ENCODE data around the gene TTBK1.
"Not testable (repeated sequence)": the region's sequence is repeated elsewhere in the genome, so short reads cannot be mapped to it uniquely, and the experiment has no call there.

TTBK1 gene

GRCh38 chr6:43290339-43290904 is 47.1 kb downstream of the TTBK1 start:
- no peak for DNase-seq

DNA sequence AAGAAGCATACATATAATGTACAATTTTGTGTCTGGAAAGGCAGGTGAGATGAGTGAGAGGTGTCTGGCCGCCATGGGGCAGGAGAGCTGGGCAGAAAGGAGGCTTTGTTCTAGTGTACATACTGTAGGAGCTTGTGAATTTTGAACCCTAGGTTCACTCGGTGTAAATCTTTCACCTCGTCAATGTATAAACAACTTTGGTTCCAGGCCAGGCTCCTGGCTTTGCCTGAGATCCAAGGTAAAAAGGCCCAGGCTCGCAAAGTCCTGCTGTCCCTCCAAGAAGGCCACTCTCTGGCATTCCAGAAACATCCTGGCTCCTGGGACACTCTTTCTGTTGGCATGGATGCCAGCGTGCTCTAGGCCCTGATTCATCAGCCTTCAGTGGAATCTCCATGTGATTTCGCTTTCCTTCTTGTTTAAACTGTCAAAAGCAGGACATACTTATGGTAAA is 47.6 kb downstream of the TTBK1 start:
- no peak for DNase-seq

- no peak for DNase-seq
Observed at GRCh38 chr6:43291708-43292107, 48.4 kb downstream of the TTBK1 start.

- no peak for DNase-seq
Observed at GRCh38 chr6:43292341-43292740, 49.1 kb downstream of the TTBK1 start.

DNA sequence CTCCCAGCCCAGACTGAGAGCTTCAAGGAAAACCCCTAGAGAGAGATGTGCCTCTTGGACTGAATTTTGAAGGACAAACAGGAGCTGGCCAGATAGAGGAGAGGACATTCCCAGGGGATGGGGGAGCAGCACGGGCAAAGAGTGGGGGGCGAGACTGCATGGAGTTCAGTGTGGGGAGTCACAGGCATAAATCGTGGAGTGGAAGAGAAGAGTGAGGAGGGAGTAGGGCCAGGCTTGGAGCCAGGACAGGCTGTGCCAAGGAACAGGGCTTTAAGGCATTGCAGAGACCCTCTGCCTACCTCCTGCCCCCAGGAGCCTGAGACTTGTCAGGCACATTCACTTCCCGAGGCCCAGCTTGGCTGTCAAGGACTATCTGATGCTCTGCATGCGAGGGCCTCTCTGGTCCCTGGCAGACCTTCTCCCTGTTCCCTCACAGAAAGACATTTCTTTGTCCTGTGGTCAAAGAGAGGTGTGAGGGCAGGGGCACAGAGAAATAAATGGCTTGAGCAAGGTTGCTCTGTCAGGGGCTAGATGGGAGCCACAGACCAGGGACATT is 49.6 kb downstream of the TTBK1 start:
- no peak for DNase-seq

GRCh38 chr6:43293698-43294097 is 50.4 kb downstream of the TTBK1 start:
- DNase-seq: no peak

DNA sequence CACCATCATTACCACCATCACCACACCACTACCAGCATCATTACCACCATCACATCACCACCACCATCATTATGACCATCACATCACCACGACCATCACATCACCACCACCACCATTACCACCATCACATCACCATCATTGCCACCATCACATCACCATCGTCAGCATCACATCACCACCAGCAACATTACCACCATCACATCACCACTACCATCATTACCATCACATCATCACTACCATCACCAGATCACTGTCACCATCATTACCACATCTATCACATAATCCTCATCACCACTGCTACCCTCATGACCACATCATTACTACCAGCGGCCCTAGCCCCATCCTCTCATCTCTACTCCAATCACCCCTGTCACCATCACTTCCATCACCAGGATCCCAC is 51.3 kb downstream of the TTBK1 start:
- DNase-seq: no peak

GRCh38 chr6:43295456-43295855 is 52.2 kb downstream of the TTBK1 start:
- no peak for DNase-seq

- no peak for DNase-seq
Observed at GRCh38 chr6:43296780-43297497, 53.7 kb downstream of the TTBK1 start.

- DNase-seq: no peak
Observed at GRCh38 chr6:43297644-43298564, 54.6 kb downstream of the TTBK1 start, which contains the start of gene SLC22A7. Gene SLC22A7 (plus strand): TSS chr6:43298260. CDS start chr6:43298359, 99 bp downstream.

- no peak for DNase-seq
Observed at GRCh38 chr6:43298565-43299337, 55.5 kb downstream of the TTBK1 start.

DNA sequence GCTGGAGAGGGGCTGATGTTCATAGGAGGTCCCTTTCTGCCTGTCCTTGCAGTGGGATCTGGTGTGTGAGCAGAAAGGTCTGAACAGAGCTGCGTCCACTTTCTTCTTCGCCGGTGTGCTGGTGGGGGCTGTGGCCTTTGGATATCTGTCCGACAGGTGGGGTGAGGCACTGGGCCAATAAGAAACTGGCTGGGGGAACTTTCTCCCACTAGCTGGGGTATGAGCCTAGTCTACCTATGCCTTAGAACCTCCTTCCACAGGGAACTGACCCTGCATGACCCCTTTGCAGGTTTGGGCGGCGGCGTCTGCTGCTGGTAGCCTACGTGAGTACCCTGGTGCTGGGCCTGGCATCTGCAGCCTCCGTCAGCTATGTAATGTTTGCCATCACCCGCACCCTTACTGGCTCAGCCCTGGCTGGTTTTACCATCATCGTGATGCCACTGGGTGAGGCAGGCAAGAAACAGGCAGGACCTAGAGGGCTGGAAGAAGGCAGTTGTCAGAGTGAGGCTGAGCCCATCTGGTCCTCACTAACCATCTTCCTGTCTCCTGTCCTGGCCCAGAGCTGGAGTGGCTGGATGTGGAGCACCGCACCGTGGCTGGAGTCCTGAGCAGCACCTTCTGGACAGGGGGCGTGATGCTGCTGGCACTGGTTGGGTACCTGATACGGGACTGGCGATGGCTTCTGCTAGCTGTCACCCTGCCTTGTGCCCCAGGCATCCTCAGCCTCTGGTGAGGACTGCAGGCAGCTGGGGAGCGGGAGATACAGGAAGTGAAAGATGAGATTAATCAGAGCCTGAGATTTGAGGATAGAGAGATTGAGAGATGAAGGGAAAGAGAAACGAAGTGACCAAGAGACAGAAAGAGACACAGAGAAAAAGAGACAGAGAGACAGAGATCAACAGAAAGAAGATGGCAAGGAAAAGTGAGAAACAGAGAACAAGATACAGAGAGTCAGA is 56.3 kb downstream of the TTBK1 start:
- no peak for DNase-seq

DNA sequence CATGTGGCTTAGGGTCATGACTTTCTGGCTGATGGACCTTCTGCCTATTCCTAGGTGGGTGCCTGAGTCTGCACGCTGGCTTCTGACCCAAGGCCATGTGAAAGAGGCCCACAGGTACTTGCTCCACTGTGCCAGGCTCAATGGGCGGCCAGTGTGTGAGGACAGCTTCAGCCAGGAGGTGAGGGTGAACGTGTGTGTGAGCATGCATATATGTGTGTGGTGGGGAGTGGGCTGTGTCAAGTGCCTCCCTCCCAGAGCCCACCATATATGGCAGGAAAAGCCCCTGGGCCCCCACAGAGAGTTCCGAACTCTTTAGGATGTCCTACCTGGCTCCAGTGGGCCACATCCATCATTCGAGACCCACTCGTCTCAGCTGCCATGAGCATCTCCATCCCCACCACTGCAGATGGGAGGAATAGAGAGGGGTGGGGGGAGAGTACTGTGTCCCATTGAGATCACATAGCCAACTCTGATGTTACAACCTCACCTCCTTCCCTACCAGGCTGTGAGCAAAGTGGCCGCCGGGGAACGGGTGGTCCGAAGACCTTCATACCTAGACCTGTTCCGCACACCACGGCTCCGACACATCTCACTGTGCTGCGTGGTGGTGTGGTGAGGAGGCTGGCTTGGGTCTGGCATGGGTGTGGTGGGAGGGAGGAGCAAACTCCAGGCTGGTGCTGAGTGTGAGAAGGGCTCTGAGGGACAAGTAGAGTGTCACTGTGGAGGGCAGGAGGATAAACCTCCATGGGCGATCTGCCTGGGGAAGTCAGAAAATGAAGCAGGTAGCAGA is 58.0 kb downstream of the TTBK1 start:
- DNase-seq: no peak

GRCh38 chr6:43302126-43302525 is 58.8 kb downstream of the TTBK1 start:
- DNase-seq: no peak

GRCh38 chr6:43303006-43303405 is 59.7 kb downstream of the TTBK1 start:
- not testable (repeated sequence) for DNase-seq

- no peak for DNase-seq
Observed at GRCh38 chr6:43303751-43304331, 60.6 kb downstream of the TTBK1 start.

- no peak for DNase-seq
Observed at GRCh38 chr6:43304361-43304760, 61.1 kb downstream of the TTBK1 start.

DNA sequence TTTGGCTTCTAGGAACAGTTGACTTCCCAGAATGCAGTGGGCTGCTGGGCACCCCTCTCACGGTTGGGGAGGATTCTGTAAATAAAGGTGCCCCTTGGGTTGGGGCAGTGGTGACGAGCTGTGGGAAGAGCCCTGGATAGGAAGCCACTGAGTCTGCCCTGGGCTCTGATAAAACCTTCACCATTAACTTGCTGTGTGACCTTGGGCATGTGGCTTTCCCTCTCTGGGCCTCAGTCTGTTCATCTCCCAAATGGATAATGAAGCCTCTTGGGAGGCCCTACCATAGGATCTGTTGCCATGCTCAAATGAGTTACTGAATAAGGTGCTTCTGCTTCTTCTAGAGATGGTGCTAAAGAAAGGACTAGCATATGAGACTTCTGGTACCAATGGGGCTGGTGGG is 61.6 kb downstream of the TTBK1 start:
- DNase-seq: no peak

GRCh38 chr6:43306086-43306485 is 62.8 kb downstream of the TTBK1 start:
- no peak for DNase-seq

Data from hematopoietic multipotent progenitor cell treated with erythropoietin and hydrocortisone succinate and interleukin-3 and kit ligand, for 6 days (in vitro differentiated cells).